Measurements from ENCODE around the gene RALBP1.

RALBP1 gene

GRCh38 chr18:9578306-9578705, 103.0 kb downstream of the RALBP1 start:
- no peak overlapping the region for H3K27ac ChIP-seq (ENCODE audit: low read length)
- H3K36me3 ChIP-seq (ENCODE audit: control insufficient read depth, insufficient read depth, low read length): no peaks in the 10 kb centered on the region
- DNase-seq (ENCODE audit: low read depth, low spot score): no peak
- H3K9me3 ChIP-seq (ENCODE audit: control insufficient read depth, insufficient read depth, low read length): no peaks in the 10 kb centered on the region
- H3K4me1 ChIP-seq (ENCODE audit: control insufficient read depth, insufficient read depth, low read length): peaks cover 2% of the 10 kb centered on the region; the same call in 1 of the 2 replicates
- no peak overlapping the region for H3K4me3 ChIP-seq (ENCODE audit: low read length)
- no peaks in the 10 kb centered on the region for H3K27me3 ChIP-seq (ENCODE audit: control insufficient read depth, insufficient read depth, low read length)

- DNase-seq (ENCODE audit: low read depth, low spot score): no peak
These were observed 106.4 kb downstream of the RALBP1 start for GRCh38 chr18:9581667-9582066.

GRCh38 chr18:9586814-9587213, 111.5 kb downstream of the RALBP1 start:
- no peaks in the 10 kb centered on the region for H3K9me3 ChIP-seq (ENCODE audit: control insufficient read depth, insufficient read depth, low read length)
- H3K36me3 ChIP-seq (ENCODE audit: control insufficient read depth, insufficient read depth, low read length): no peaks in the 10 kb centered on the region; the same call in 1 of the 2 replicates
- H3K27me3 ChIP-seq (ENCODE audit: control insufficient read depth, insufficient read depth, low read length): no peaks in the 10 kb centered on the region
- WGBS (ENCODE audit: insufficient coverage, insufficient read length): no CpG with 5 or more reads among the region's 3 CpGs
- no peaks in the 10 kb centered on the region for H3K4me1 ChIP-seq (ENCODE audit: control insufficient read depth, insufficient read depth, low read length)
- no peak for DNase-seq (ENCODE audit: low read depth, low spot score)
- no peak overlapping the region for H3K4me3 ChIP-seq (ENCODE audit: low read length)
- no peak overlapping the region for H3K27ac ChIP-seq (ENCODE audit: low read length)

More at GRCh38 chr18:9581667-9582066, 106.4 kb downstream of the RALBP1 start:
- Histone ChIP-seq H3K27ac (ENCODE audit: low read length) (no peak overlapping the region), H3K4me3 (ENCODE audit: low read length) (no peak overlapping the region), H3K9me3 (ENCODE audit: control insufficient read depth, insufficient read depth, low read length) (no peaks in the 10 kb centered on the region), H3K36me3 (ENCODE audit: control insufficient read depth, insufficient read depth, low read length) (no peaks in the 10 kb centered on the region), H3K4me1 (ENCODE audit: control insufficient read depth, insufficient read depth, low read length) (no peaks in the 10 kb centered on the region), H3K27me3 (ENCODE audit: control insufficient read depth, insufficient read depth, low read length) (no peaks in the 10 kb centered on the region)
- no CpG with 5 or more reads among the region's 7 CpGs for WGBS (ENCODE audit: insufficient coverage, insufficient read length)
